HepG2 (cell line): ENCODE results near the gene INKA2.

Experiments used
- AKAP8 ChIP-seq: sonication (generic); formaldehyde crosslinking; IDR thresholded peaks from 2 replicates; pipeline ENCODE4 v1.5.1; 2020; ENCODE audit warnings: mild to moderate bottlenecking, missing genetic modification reagents
- BHLHE40 ChIP-seq: IDR thresholded peaks from 2 replicates; pipeline ENCODE4 v1.6.1; 2011; ENCODE audit warnings: low read length, improper control_type of control experiment
- RAD21 ChIP-seq: fragments of 450-650 bp; formaldehyde crosslinking; IDR thresholded peaks from 2 replicates; pipeline ENCODE4 v1.5.0; 2020; ENCODE audit warnings: mild to moderate bottlenecking
- TAF1 ChIP-seq: sonication (generic); formaldehyde crosslinking; IDR thresholded peaks from 2 replicates; pipeline ENCODE4 v1.4.0; 2020; ENCODE audit warnings: missing genetic modification reagents
- ZNF354B ChIP-seq: sonication (generic); formaldehyde crosslinking; IDR thresholded peaks from 2 replicates; pipeline ENCODE4 v1.8.0; 2022; ENCODE audit warnings: mild to moderate bottlenecking, missing genetic modification reagents

GRCh38 chr1:111751906-111752575 lies 12.8 kb upstream of the INKA2 start:
- TF ChIP-seq RAD21 (CRISPR knock-in tag) (no peak), TAF1 (CRISPR knock-in tag) (no peak), AKAP8 (CRISPR knock-in tag) (no peak), BHLHE40 (no peak), ZNF354B (no peak)
